GM19240 (cell line): ENCODE measurements around the gene BMX.

Source experiments
- DNase-seq: peaks from one replicate; pipeline ENCODE4 v3.0.0; 2011; ENCODE audit warnings: low spot score; ENCODE audit not compliant: insufficient read length

BMX gene

DNA sequence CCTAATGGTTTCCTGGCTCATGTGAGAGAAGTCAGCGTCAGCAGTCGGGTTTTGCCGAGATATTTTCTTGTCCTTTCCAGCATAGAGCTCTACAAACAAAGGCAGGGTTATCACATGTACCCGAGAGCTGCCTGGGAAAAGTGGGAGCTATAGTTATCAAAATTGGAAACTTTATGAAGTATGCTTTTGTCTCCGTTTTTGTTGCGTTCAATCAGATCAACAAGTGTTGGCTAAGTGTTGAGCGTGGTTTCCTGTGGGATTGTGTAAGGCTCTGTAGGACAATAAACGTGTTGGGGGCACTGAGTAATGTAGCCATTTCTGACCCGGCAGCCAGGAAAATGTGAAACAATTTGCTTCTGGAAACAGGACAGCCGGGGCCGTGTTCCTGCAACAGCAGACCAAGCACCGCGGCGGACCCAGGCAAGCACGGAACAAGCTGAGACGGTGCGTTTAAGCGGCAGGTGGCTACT, at the start of gene BMX:
Gene BMX, plus strand, starts transcription at position 311 of the 470 bp plus-strand sequence. CDS start 7,547 bp downstream, outside the sequence.
- DNase-seq = no peak

DNA sequence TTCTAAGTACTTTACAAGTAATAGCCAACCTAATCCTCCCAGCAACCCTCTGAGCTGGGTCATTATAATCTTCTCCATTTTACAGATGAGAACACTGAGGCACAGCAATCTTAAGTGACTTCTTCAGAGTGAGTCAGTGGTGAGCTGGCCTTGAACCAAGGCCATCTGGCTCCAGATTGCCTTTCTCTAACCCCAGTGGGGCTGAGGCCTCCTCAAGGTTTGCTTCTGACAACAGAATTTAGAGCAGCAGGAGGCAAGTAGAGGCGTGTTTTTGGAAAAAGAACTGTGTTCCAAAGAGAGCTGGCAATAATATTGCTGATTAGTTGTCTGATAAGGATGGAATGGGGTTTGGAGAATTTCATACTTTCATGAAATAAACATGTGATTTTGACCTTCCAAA, 48.7 kb upstream of the BMX start:
- DNase-seq = no peak

DNA sequence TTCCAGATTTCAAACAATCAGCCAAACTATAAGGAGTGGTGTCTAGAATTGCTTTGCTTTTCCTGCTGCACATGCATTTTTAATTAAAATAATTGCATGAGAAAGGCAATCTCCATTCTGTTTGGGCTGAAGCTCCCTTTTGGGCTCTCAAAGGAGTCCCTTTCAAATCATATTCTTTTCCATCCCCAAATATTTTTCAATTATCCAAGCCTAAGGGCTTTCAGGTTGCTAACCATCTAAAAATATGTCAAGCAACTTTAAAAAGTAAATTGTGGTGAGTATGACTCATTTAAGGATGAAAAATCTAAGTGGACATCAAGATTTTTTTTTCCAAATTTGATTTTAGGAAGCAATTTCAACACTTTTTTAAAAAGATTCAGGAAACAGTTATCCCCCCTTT, 35.9 kb upstream of the BMX start:
- DNase-seq = no peak

DNA sequence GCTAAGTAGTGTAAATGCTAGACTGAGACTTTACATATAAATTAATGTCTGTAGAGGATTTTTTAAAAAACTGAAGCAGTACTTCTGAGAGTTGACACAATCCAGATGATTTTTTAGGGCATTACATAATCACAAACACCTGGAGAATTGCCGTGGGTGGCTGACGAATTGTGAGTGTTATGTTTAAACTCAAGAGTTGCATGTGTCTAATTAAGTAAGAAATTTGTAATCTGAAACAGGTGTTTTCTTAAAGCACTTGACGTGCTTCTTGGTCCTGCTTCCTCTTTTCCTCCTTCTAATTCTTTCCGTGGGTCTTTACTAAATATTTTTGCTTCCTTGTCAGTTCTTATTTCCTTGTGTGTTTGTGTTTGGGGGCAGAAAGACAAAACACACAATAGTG, 35.3 kb upstream of the BMX start:
- DNase-seq = peak; percentile 5

DNA sequence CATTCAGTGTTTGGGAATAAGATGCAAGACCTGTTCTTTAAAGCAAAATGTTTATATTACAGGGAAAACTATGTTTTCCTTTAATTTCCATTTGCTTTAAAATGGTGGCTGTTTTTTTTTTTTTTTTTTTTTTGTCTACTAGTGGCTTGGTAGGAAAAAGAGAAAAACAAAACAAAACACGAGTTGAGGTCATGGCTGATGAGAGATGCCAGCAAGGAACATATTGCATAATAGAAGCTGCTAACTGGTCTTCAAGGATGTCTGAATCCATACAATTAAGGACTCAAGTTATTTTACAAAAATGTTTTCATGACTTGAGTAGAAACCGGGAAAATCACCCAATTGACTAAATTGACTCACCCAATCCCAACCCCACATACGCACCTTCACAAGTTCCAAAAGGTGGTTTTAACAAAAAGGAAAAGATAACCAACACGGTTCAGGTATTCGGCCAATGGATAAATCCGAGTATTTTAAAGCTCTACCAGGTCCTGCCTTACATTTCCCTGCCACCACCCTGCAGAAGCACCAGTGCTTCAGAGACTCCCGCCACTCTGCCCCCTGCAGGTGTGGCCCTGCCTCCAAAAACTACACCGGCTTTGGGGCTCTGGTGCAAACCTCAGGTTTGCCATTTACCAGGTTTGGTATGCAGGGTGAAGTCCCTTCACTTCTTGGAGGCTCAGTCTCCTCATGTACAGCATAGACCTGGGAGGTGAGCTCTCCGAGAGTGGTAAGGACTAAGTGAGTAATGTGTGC, 34.5 kb upstream of the BMX start:
- no peak for DNase-seq

DNA sequence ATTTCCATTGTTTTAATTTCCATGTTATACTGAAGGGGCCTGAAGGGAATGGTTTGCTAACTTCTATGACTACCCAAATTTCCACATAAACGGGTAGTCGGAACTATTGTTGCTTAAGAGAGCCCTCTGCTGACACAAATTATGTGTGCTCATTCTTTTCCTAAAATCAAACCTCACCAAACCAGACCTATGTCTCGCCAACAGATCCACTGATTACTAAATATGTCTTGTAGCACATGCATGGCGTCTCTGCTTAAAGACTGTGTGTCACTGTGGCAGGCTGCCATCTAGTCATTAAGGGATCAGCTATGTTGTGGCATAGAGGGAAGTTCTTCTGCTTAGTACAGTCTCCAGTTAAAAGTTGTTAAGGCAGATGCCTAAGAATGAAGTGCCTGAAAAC, 32.6 kb upstream of the BMX start:
- no peak for DNase-seq

DNA sequence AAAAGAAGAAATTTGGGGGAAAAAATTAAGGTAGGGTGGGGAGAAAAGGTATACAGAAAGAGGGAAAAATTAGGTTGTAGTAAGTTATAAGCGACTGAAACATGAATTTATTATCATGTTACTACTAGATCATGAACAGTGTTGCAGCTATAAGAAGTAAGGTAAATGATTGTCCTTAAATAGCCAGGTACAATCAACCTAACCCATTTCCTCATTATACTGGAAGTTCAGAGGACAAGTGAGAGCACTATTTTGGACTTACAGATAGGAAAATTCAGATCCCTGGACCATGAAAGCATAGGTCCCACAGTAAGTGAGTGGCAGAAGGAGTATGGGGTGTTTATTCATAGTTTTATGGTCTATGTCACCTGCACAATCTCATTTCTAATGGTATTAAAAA, 31.0 kb upstream of the BMX start:
- DNase-seq = no peak

DNA sequence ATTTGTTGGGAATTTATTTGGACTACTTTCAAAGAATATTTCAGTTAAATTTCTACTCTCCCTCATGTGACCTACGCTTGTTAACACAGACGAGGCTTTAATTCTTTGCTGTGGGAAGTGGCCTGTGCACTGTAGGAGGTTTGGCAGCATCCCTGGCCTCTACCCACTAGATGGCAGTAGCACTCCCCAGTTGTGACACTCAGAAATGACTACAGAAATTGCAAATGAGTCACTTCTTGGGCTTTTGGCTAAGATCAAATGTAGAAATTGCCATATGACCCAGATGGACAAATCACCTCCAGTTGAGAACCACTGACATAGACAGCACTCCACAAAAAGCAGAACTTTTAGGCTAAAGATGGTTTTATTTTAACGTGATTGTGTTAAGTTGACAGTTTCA, 29.6 kb upstream of the BMX start:
- DNase-seq = no peak

DNA sequence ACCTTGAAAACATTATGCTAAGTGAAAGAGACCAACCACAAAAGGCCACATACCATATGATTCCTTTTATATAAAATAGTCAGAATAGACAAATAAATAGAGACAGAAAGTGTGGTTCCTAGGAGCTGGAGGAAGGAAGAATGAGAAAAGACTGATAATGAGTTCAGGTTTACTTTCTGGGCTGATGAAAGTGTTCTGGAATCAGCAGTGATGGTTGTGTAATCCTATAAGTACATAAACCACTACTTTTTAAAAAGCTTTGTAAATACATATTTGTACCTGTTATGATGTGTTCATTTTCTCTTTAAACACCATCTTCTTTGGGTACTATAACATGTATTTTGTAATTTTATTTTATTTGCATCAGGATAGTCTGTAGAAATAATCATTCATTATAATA, 28.1 kb upstream of the BMX start:
- no peak for DNase-seq

DNA sequence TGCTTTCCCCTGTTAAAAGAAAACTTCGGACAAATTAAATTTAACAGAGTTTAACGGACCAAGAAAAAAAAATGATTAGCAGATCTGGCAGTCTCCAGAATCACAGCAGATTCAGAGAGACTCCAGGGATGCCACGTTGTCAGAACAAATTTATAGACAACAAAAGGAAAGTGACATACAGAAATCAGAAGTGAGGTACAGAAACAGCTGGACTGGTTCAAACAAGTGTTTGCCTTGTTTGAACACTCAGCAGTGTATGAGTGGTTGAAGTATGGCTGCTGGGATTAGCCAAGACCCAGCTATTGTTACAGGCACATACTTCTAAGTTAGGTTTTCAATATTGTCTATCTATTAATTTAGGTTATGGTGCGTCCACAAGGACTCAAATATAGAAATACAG, 26.6 kb upstream of the BMX start:
- DNase-seq = no peak

DNA sequence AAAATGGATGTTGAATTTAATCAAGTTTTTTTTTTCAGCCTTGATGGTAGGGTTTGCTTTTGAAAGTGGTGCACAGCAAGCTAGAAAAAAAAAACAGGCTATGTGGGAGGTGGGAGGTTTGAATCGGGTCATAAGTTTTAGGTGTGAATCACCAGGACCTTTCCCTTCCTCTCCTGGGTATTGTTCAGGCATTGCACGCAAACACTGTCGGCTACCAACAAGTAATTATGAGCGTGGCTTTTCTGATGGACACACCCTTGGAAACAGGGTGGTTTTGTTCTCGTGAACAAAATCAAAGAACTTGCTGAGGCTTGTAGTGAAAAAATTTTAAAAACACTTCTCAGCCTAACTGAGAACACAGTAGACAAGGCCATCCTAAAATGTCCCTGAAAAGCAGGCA, 25.6 kb upstream of the BMX start:
- DNase-seq = no peak

DNA sequence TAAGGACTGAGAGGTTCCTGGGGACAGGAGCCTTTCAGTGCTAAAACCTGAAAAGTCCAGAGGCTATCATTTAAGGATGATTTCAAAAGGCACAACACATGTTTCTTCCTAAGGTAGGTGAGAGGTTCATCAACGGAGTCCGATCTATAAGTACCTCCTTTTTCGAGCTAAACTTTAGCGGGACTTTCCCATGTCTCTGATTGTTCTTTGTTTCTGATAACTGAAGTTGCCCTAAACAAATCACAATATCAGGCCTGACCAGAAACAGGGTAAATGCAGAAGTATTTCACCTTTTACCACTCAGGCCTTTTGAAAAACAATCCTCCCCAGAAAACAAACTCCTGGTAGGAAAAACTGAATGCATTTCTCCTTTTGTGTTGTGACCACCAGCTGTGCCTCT, 25.1 kb upstream of the BMX start:
- no peak for DNase-seq

DNA sequence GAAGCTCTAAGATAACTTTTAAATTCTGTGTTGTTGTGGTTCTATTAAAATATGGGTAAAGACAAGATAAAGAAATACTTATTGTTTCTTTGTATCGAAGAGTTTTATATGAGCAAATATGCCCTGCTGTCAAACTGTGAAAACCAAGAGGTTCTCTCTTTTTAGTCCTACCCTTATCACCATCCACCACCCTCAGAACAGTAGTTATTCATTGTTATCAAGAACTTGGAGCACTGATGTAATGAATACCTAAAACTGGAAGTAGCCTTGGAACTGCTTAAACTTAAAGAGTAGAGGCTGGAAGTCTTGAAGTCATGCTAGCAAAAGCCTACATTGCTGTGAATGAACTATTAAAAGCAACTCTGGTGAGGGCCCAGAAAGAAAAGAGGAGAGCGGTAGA, 16.7 kb upstream of the BMX start:
- DNase-seq = no peak

DNA sequence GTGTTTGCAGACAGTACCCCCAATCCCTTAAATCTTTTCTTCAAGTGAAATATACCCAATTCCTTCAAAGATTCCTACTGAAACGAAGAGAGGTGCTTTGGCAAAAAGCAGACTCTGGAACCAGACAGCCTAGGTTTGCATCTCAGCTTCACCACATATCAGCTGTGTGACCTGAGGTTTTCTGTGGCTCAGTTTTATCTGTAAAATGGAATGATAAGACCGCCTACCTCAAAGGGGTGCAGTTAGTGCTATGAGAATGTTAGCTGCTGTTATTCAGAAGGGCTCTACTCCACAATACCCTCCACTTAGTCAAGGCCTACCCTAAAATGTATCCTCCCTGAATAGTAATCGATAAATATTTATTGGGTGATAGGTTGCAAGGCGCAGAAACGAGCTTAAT, 8.1 kb upstream of the BMX start:
- DNase-seq = no peak

DNA sequence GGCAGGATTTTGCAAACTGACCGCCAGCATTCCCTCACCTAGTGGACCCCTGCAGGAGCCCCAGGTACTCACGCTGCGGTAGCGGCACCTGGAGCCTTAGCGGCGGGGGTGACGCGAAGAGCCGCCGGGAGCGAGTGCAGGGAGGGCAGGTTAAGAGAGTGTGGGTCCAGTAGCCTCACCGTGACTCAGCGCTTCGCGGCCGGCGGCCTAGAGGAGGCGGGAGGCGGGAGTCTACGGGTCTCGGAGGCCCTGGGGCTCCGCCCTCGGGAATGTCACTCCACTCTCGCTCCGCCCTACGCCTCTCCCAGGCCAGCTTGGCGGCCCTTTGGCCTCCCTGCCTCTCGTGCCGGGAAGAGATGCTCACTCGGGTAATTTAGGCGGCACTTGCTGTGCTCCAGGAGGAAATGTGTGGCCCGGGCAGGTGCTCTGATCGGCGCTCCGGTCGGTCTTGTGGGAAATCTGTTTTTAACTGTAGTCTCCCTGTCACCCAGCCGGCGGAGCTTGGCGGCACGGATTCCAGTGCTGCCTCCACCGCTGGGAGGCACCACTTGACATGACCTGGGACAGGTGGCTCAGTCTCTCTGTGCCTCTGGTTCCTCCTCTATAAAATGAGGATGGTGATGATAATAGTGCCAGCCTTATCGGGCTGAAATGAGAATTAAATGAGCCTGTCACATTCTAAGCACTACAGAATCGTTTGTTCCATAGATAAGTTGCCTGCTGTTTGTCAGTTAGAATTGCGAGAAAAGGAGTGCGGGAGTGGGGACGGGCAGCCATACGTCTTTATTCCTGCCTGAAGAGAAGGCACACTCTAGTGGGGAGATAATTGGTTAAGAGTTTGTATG, 7.3 kb upstream of the BMX start, which contains the start of gene PIR:
Gene PIR, minus strand, starts transcription at position 216 of the 845 bp plus-strand sequence. CDS start 2,076 bp downstream, outside the sequence.
- peak; percentile 37 for DNase-seq

DNA sequence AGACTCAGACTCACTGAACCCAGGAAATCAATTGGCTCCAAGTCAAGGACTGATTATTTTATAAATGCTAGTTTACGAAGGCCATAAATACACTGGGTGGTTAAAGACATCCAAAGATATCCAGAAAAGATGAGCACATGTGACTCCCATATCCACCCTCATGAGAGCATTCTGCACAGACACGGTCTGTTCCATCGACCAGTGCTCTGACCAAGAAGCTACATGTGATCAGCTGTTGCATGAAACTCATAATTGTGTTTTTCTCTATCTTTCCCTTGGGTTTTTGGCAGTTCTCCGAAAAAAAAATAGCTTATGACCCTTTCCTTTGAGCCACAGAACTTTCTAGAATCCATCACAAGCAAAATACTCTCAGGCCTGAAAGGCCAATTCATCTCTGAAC, 4.8 kb upstream of the BMX start:
- no peak for DNase-seq

DNA sequence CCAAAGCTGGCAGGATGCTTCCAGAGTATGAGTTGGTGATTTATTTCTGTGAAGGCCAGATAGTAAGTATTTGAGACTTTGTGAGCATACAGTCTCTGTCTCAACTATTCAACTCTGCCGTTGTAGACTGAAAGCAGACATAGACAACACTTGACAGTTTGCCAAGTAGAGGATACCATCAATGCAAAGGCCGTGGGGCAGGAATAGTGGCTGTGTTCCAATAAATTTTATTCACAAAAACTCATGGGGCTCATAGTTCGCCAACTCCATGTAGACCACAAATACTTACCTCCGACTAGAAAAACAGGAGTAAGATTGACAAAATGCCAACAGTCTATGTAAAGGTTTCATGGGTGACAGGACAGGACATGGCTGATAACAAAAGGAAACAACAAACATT, 3.8 kb upstream of the BMX start:
- no peak for DNase-seq

DNA sequence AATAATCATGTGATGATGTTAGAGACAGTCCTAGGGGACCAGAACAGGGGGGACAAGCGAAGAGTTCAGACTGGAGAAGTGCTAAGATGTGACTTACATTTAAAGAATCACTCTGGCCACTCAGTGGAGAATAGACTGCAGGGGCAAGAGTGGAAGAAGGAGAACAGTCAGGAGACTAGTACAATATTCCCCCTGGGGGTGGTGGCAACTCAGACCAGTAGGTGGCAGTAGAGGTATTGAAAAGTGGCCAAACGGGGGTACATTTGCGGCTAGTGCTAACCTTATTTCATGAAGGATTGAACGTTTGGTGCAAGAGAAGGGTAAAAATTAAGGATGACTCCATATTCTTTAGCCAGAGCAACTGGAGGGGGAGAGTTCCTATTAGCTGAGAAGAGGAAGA, 2.7 kb upstream of the BMX start:
- DNase-seq = peak; percentile 39

DNA sequence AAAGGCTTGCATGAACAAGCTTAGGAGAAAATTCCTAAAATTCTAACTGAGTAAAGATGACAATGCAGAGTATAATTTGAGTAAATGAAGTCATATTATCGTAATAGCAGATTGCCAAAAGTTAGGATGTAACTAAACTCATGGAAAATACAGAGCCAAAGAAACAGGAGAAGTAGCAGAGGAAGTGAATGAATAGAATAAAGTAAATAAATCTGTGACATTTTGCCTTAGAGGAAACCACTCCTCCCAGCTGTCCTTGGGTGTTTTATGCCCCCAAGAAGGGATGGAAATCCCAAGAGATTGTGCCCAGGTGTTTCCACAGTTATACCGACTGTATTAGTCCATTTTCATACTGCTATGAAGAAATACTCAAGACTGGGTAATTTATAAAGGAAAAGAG, 1.9 kb upstream of the BMX start:
- DNase-seq = no peak

DNA sequence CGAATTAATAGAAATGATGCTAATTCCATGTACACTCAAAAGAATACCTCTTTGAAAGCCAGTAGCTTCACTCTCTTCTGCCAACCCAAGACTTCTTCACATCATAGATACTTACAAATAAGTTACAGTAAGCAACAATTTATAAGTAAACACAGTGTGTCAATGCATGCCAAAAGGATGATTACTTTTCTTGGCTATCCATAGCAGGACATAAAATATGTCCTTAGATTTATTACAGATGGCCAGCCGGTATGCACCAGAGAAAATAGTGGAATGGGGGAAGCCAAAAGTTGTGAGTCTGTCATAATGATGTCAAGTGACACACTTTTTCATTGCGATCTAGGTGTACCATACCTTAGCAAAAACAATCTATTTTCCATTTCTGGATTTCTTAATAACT, 631 bp upstream of the BMX start:
- no peak for DNase-seq

DNA sequence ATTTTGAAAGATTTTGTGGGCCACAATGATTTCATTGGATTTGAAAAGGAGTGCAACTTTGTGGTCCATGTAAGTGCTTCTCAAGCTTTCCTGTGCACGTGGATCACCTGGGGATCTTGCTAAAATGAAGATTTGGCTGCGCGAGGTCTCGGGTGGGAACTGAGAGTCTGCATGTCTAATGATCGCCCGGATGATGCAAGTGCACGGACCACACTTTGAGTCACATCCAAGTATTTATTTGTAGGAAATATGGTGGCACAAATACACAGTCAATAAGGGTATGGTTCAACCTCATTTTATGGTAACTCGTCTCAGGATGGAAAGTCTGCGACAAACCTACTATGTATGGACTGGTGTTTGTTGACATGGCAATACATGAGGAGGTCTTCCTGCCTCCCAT, 899 bp downstream of the BMX start:
- no peak for DNase-seq

DNA sequence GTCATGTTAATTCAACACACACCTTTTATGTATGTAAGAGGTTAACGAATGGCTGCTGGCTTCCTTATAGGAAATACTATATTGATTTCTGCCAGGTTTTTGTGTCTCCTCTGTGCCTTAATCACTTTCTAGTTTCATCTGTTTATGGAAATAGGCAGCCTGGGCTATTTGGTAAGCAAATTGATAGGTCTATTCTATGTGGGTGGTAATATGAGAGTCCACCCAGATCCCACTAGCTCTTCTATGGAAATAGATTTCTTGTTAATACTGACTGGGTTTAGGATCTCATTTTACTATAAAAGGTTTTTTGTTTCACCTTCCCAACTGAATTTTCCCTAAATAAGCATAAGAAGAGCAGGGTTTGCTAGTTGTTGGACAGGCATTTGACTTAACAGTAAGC, 4.1 kb downstream of the BMX start:
- DNase-seq = no peak

DNA sequence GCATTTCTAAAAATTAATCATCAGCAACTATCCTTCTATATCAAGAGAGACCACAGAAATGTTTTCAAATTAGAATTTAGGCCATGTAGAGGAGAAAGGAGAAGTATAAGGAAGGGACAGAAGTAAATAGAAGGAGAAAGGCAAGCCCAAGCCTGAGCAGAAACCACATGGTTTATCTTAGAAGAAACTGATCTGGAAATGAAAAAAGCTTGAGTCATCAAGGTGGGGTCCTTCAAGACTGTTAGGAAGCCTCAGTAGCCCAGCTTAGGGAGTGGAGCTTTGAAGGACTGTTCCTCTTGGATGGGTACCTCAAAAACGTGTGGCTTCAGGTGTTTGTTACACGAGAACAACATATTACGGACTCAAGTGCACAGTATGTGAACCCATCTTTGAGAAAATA, 4.5 kb downstream of the BMX start:
- no peak for DNase-seq
